ENCODE data around the gene MUC21.

MUC21 gene

DNA sequence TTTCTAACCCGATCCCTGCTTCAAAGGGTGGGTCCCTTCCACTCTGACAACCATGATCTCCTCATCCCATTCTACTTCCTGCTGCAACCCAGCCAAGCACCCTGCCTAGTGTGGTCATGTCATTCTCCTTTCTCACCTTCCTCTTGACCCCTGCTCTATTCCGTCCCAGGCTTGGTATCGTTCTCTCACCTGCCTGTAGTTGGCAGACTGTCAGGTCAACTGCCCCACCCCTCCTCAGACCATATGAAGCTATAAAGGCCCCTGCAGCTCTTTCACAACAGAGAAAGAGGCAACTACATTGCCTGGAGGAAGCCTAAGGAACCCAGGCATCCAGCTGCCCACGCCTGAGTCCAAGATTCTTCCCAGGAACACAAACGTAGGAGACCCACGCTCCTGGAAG lies at the start of gene MUC21:
Gene MUC21, plus strand, starts transcription at position 280 of the 400 bp plus-strand sequence. CDS start 241 bp downstream, outside the sequence.
- no peak for DNase-seq (ENCODE audit: low read depth)

DNA sequence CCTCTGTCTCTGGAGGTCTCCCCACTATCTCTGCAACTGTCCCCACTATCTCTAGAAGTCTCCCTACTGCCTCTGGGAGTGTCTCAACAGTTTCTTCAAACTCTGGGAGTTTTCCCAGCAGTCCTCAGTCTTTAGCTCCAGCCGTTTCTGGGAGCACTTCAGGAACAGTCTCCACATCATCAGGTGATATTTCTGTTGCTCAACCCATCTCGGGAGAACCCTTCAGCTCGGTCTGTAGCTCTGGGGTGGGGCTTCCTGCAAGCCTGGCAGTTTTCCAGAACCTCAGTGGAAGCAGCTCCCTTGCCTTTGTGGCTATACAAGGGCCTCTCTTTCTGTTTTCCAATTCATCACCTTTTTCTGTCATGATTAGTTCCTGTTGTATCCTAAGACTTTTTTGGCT lies 48.5 kb upstream of the MUC21 start:
- no peak for DNase-seq (ENCODE audit: low read depth)

DNA sequence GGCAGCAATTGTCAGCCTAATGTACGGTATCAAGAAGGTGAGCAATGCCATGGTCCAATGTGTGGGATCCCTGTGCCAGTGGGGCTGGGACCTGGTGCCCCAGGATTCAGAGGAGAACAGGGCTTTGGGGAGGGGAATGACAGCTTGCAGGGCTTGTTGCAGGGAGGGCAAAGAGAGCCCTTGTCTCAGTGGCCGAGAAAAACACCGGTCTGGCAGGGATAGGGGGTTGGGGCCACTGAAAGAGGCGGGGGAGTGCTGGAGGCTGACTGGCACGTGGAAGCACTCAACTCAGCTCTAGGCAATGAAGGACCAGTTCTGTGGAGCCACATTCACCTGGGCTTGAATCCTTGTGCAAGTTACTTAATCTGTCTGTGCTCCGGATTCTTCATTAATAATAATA lies 46.3 kb upstream of the MUC21 start:
- no peak for DNase-seq (ENCODE audit: low read depth)

DNA sequence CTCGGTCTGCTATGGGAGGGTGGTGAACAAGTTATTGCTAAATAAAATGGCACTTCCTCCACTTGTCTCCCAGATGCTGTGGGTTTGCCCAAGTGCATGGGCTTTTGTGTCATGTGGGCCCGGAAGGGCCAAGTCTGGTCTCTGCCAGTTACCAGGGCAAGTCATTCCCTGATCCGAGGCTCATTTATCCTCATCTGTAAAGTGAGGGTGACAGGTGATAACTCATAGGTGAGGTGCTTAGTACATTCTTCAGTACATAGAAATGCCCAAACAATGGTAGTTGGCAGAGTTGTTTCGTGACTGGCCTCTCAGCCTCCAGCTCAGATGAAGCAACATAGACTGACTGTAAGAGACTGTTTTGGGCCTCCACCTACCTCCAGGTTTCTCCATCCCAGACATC lies 44.8 kb upstream of the MUC21 start:
- DNase-seq (ENCODE audit: low read depth): no peak

DNA sequence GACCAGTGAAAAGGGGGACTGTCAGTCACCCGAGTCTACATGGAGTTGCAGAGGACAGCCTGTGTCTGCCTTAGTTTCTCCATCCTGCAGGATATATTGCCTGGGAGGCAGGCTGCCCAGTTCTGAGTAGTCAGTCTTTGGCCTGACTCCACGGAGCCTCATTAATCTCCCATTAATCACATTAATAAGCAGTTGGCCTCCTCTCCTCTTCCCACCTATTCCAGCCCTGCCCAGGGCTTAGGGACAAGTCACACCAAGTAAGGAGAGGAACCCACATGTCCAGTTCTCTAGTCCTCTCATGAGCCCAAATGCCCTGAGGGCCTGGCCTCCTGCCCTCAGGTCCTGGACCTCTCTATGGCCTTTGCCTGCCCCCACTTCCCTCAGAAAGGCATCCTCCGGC lies 44.0 kb upstream of the MUC21 start:
- DNase-seq (ENCODE audit: low read depth): no peak

DNA sequence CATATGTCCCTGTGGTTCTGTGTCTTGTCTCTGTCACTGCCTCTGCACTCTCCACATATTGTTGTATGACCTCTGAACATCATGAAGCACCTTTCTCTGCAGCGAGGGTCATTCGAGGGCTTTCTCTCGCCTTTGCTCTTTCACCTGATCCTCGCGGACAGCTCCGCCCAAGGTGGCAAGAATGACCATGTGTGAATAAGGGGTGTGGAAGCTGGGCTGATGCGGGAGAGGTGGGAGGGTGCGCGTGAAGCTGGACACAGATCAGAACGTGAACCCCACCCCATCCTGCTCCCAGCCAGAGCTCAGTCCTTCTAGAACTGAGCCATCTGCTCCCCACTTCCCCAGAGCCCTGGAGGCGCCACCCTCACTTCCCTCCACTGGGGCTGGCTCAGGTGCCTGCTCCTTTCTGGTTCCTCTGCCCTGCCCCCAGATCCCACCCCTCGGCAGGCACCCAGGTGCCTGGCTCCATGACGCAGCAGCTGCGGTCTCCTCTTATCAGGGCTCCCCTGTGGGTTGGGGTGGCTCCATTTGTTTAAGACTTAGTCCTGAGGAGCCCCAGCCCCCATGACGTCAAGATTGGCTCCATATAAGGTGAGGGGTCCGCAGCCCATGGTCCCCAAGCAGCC lies 43.0 kb upstream of the MUC21 start, which contains the start of gene MUCL3:
Gene MUCL3, plus strand, starts transcription at position 613 of the 626 bp plus-strand sequence. CDS start 27 bp downstream, outside the sequence.
- DNase-seq (ENCODE audit: low read depth): no peak

DNA sequence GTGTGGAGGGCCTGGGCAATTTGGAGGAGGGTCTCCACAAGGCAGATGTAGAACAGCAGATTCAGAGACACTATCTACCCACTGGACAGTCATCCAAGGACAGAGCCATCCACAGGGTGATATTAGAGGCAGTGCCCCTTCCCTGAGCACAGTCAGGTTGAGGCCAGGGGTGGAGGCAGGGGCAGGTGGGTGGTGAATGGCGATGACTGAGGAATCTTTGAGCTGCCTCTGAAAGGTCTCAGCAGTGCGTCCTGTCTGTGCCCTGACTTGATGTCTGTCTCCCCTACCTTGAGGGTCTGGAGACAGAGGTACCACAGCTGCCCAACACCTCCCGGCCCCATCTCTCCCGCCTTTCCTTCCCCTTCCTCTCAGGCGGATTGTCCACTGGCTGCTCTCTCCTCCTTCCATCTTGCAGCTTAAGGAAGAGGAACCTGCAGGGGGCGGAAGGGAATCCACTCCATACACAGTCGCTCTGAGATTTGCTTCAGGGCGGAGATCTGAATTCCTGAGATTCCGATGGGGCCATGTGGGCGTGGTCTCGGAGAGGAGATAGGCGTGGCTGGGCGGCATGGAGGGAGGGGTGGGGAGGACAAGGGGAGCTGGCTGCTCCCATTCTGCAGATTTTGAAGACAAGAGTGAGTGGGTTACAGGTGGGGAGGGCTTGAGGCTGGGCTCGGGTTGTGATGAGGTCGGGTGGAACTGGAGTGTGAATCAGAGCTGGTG lies 41.0 kb upstream of the MUC21 start:
- DNase-seq (ENCODE audit: low read depth): no peak

DNA sequence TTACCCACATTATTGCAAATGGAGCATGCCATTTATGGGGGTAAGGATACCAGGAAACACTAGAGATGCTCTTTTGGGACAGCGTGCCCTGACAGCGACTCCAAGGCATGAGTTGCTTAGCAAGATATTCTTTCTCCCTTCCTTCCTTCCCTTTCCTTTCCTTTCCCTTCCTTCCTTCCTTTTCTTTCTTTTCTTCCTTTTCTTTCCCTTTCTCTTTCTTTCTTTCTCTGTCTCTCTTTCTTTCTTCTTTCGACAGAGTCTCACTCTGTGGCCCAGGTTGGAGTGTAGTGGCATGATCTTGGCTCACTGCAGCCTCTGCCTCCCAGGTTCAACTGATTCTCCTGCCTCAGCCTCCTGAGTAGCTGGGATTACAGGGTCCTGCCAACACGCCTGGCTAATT lies 39.5 kb upstream of the MUC21 start:
- DNase-seq (ENCODE audit: low read depth): no peak

DNA sequence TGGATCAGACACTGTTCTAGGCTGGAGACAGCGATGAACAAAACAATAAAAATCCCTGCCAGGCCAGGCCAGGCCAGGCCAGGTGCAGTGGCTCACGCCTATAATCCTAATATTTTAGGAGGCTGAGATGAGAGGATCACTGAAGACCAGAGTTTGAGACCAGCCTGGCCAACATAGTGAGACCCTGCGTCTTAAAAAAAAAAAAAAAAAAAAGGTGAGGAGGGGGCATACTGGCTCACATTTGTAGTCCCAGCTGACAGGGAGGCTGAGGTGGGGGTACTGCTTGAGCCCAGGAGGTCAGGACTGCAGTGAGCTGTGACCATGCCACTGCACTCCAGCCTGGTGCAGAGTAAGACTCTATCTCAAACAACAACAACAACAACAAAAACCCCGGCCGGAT lies 38.2 kb upstream of the MUC21 start:
- DNase-seq (ENCODE audit: low read depth): no peak

DNA sequence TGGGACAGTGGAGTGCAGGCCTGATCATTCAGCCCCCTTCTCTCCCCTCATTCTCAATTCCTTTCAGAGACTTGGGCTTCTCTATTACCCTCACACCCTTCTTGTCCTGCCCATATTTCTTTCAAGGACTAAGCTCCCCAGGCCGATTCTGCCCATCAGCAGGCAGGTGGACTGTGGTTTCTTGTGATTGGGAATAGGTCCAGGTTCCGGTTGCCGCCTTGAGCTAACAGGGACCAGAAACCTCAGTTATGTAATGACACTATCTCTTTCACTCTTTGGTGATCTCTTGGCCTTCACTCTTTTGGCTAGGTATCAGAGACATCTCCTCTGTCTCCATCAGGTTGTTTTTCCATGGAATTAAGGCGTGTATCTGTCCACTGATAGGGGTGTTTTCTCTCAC lies 36.3 kb upstream of the MUC21 start:
- DNase-seq (ENCODE audit: low read depth): no peak

DNA sequence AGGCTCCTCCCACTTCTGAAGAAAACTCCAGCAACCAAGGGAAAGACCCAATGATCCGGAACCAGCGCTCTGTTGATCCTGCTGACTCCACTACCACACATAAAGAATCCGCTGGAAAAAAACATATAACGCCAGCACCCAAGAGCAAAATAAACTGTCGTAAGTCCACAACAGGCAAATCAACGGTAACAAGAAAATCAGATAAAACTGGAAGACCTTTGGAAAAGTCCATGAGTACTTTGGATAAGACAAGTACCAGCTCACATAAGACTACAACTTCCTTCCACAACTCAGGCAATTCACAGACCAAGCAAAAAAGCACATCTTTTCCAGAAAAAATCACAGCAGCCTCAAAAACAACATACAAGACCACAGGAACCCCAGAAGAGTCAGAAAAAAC lies 34.7 kb upstream of the MUC21 start:
- DNase-seq (ENCODE audit: low read depth): no peak

DNA sequence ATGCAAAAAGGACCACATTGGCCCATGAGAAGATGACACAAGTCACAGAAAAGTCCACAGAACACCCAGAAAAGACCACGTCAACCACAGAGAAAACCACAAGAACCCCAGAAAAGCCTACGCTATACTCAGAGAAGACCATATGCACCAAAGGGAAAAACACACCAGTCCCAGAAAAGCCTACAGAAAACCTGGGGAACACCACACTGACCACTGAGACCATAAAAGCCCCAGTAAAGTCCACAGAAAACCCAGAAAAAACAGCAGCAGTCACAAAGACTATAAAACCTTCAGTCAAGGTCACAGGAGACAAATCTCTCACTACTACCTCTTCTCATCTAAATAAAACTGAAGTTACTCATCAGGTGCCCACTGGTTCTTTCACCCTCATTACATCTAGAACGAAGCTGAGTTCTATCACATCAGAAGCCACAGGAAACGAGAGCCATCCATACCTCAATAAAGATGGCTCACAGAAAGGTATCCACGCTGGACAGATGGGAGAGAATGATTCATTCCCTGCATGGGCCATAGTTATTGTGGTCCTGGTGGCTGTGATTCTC lies 31.5 kb upstream of the MUC21 start:
- DNase-seq (ENCODE audit: low read depth): no peak

DNA sequence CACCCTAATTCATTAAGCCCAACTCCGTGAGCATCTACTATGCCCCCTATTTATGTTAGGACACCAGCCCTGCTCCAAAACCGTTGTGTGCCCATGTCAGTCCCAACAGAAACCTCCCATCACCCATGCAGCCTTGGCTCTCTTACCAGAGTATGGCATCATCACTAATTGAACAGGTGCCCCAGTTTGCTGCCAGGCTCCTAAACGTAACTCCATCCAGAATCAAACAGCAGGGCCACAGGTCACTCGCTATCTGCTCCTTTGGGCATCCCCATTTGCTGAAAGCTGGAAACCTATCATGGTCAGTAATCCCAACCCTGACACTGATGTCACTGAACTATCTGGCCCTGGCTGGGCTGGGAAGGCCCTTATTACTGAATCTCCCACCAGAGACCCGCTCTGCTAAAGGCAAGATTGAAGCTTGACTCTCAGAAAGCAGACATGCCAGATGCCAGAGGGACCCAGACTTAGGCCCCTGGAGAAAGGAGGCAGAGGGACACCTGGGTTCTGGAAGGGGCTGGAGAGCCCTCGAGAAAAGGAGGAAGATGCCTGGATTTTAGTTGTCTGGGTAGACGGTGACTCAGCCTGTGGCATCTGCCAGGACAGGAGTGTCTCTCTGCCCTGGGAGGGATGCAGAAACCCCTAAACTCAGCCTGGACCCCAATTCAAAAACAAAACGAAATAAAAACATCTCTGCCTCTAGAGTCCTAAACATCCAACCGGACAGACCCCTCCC lies 28.7 kb upstream of the MUC21 start:
- no peak for DNase-seq (ENCODE audit: low read depth)

DNA sequence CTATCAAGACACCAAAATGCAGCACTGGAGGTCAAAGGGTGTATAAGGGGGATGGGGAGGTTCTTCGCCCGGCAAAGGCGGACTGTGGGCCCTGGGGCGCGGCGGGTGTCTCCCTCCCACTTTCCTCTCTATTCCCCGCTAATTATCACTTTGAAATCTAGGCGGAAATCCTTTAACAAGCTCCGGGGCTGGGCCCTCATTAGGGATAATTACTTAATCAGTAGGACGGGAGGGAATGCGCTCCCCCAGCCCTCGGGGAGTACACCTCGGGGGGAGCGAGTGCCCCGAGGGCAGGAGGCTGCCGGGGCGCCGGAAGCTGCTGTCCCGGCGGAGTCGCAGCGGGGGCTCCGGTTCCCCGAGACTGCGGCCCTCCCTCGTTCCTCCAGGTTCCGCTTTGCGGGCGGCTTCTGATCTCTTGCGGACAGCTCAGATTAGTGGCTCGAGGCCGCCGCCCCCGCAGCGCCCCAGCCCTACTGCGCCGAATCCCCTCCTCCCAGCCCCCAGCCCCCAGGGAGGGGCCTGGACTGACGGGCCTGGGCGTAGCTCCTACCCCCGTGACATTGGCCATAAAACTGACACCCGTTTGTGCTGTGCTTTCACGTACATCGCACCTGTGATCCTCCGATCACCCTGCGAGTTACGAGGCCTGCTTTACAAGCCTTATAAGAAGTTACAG lies 28.0 kb upstream of the MUC21 start:
- DNase-seq (ENCODE audit: low read depth): peak; percentile 58

DNA sequence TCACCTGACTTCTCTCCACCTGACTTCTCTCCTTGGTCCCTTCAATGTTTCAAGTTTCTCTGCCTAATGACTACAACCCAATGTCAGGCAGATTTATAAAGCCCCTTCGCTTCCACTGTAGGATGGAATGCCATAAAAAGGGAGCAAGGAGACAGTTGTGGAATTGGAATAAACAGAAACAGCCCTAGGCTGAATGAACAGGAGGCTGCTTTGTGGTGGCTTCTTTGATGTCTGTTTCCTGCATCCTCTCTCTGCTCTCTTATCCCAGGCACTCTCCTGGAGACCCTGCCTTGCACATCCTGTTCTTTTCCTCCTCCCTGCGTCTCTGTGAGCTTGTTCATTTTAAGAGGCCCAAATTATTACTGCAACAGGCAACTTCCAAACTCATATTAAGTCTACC lies 25.8 kb upstream of the MUC21 start:
- DNase-seq (ENCODE audit: low read depth): no peak

DNA sequence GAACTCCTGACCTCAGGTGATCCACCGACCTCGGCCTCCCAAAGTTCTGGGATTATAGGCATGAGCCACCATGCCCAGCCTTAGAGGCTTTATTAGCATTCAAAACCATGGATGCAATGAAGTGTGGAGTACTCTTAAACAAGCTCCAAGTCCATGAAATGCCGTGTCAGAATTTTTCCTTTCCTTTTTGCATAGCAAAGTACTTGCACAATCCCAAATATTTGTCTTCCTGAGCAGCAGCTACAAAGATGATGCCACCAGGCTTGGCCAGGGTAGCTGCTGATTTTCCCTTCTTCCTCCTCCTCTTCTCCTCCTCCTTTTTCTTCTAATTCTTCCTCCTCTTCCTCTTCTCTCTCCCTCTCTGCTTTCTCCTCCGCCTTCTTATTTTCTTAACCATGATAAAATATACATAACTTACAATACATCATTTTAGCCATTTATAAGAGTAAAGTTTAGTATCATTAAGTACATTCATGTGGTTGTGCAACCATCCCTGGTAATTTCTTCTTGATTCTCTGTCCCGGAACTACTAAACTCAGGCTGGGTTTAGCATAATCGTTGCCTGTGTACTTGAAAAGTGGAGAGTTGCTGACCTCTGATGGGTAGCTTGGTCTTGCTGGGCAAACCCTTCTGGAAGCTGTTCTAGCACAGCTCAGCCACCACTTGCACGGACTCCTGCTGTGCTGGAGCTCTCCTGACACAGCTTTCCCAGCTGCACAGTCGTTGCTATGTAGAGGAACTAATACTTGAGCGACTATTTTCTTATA lies 22.4 kb upstream of the MUC21 start:
- no peak for DNase-seq (ENCODE audit: low read depth)

DNA sequence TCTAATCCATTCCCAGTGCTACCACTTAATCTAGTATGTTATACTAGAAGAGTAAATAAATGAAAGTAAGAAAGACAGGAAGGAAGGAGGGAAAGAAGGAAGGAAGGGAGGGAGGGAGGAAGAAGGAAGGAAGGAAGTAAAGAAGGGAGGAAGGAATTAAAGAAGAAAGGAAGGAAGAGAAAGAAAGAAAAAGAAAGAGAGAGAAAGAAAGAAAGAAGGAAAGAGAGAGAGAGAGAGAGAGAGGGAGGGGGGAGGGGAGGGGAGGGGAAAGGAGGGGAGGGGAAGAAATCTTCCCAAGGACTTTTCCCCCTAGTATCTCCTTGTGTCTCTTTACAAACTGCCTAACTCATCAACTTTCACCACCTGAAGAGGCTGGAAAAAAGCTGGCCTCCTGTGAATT lies 20.8 kb upstream of the MUC21 start:
- DNase-seq (ENCODE audit: low read depth): no peak

DNA sequence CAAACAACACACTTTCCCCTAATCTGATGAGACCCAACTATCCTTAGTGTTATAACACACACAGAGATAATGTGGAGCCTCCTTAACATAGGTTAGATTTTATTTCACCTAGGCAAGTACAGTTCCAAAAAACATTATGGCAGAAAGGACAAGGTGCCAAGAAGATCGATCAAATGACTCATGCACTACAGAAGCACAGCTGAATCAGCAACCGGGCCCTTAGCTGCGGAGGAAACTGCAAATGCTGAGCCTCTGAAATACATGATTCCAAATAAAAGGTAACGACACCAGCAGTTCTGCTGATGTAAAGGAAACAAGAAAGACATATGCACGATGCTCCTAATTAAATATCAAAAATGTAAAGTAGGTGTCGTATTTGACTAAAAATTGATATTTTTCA lies 19.9 kb upstream of the MUC21 start:
- no peak for DNase-seq (ENCODE audit: low read depth)

DNA sequence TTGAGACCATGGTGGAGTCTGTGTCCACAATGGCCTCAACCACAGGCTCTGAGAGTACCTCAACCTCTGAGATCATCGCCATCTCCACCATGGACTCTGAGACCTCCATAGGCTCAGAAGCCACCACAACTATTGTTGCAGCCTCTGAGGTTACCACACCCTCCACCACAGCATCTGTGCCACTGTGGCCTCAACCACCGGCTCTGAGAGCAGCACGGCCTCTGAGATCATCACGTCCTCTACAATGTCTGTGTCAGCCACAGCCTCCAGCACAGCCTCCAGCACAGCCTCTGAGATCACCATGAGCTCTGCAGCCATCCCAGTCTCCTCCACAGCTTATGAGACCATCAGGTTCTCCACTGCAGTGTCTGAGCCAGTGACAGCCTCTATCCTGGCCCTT lies 19.4 kb upstream of the MUC21 start:
- no peak for DNase-seq (ENCODE audit: low read depth)

DNA sequence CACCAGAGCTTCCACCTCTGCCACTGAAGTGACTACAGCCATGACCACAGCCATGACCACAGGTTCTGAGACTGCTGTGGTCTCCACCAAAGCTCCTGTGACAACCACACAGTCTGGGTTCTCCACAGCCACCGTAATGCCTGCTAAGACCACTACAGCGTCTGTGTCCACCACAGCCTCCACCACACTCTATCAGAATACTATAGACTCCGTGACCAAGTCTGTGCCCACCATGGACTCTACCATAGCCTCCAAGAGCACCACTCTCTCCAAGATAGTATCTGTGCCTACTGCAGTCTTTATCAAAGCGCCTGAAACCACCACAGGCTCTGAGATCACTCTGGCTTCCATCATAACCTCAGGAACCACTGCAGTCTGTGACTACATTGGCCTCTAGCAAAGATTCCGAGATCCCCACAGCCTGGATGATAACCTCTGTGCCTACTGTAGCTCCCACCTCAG lies 18.3 kb upstream of the MUC21 start:
- no peak for DNase-seq (ENCODE audit: low read depth)

DNA sequence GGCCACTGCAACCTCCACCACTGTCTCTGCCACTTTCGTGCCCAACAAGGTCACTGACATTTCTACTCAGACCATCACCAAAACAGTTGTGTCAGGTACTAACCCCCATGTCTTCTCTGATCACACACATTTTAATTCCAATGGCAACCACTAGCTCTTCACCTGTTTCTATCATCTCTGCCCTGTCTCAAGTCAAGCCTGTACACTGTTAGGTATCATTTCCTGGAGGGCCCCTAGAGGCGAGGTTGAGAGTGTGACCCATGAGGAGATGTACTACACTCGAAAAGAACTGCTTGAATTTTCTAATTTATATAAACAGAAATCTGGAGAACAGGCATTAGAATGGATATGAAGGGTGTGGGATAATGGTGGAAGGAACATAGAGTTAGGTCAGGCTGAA lies 17.4 kb upstream of the MUC21 start:
- no peak for DNase-seq (ENCODE audit: low read depth)

Measured in stimulated activated CD8-positive, alpha-beta memory T cell treated with anti-CD3 and anti-CD28 coated beads, Interleukin-12 subunit alpha, Interleukin-12 subunit beta, amount 100 ng/mL, for 4 hours (primary cell).